Measurements from ENCODE around the gene JMJD1C.

DNA sequence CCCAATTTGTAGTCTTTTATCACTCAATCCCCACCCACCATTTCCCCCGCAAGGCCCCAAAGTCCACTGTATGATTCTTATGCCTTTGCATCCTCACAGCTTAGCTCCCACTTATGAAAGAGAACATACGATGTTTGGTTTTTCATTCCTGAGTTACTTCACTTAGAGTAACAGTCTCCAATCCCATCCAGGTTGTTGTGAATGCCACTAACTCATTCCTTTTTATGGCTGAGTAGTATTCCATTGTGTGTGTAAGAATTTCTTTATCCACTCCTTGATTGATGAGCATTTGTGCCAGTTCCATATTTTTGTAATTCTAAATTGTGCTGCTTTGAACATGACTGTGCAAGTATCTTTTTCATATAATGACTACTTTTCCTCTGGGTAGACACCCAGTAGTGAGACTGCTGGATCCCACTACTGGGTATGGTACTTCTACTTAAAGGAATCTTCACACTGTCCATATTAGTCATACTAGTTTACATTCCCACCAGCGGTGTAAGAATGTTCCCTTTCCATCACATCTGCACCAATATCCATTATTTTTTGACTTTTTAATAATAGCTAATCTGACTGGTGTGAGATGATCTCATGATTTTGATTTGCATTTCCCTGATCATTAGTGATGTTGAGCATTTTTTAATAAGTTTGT lies 152.6 kb downstream of the JMJD1C start:
- TF ChIP-seq, protein P1, sequence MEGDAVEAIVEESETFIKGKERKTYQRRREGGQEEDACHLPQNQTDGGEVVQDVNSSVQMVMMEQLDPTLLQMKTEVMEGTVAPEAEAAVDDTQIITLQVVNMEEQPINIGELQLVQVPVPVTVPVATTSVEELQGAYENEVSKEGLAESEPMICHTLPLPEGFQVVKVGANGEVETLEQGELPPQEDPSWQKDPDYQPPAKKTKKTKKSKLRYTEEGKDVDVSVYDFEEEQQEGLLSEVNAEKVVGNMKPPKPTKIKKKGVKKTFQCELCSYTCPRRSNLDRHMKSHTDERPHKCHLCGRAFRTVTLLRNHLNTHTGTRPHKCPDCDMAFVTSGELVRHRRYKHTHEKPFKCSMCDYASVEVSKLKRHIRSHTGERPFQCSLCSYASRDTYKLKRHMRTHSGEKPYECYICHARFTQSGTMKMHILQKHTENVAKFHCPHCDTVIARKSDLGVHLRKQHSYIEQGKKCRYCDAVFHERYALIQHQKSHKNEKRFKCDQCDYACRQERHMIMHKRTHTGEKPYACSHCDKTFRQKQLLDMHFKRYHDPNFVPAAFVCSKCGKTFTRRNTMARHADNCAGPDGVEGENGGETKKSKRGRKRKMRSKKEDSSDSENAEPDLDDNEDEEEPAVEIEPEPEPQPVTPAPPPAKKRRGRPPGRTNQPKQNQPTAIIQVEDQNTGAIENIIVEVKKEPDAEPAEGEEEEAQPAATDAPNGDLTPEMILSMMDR (IDR thresholded peaks at IDR 0.05; ENCODE audit: low read length), result no peak
- TF ChIP-seq EZH2 (optimal IDR thresholded peaks at IDR 0.05; ENCODE audit: low read depth, low read length), result no peak

All from MM.1S (cell line).